EH (cell line): ENCODE measurements around the gene SULT2B1.
A peak's percentile ranks its signal among the peaks of the same experiment; 100 is the strongest.

Experiments
- DNase-seq: peaks from one replicate; pipeline ENCODE4 v3.0.0-alpha.2; 2015; ENCODE audit warnings: low read depth

Gene SULT2B1

GRCh38 chr19:48634424-48635262, 82.7 kb downstream of the SULT2B1 start:
- peak; percentile 96 for DNase-seq

- DNase-seq = peak; percentile 53
These were observed 83.4 kb downstream of the SULT2B1 start for GRCh38 chr19:48635263-48635965.

- no peak for DNase-seq
These were observed 84.2 kb downstream of the SULT2B1 start for GRCh38 chr19:48635966-48636858.

- peak; percentile 54 for DNase-seq
These were observed 85.0 kb downstream of the SULT2B1 start, which contains the start of gene DBP for GRCh38 chr19:48636859-48637448. Gene DBP (minus strand): TSS chr19:48637379. CDS start chr19:48636994, 385 bp downstream.

GRCh38 chr19:48637449-48637947, 85.5 kb downstream of the SULT2B1 start:
- peak; percentile 99 for DNase-seq

- DNase-seq = peak; percentile 94
These were observed 86.2 kb downstream of the SULT2B1 start for GRCh38 chr19:48637948-48638830.

- no peak for DNase-seq
These were observed 86.9 kb downstream of the SULT2B1 start for GRCh38 chr19:48638831-48639381.

- DNase-seq = no peak
These were observed 87.8 kb downstream of the SULT2B1 start for GRCh38 chr19:48639483-48640375.

- no peak for DNase-seq
These were observed 89.9 kb downstream of the SULT2B1 start for GRCh38 chr19:48641850-48642249.

- DNase-seq = no peak
These were observed 90.9 kb downstream of the SULT2B1 start for GRCh38 chr19:48642862-48643261.

- no peak for DNase-seq
These were observed 92.4 kb downstream of the SULT2B1 start for GRCh38 chr19:48644355-48644754.

GRCh38 chr19:48644839-48645619, 93.1 kb downstream of the SULT2B1 start:
- DNase-seq = peak; percentile 78

GRCh38 chr19:48645620-48646000, 93.6 kb downstream of the SULT2B1 start:
- DNase-seq = peak; percentile 32

- peak; percentile 84 for DNase-seq
These were observed 94.2 kb downstream of the SULT2B1 start, which contains the start of gene CA11 for GRCh38 chr19:48646001-48646721. Gene CA11 (minus strand): TSS chr19:48646187. CDS start chr19:48645632, 555 bp downstream.

GRCh38 chr19:48646722-48647216, 94.8 kb downstream of the SULT2B1 start:
- DNase-seq = no peak

GRCh38 chr19:48648134-48648533, 96.2 kb downstream of the SULT2B1 start:
- no peak for DNase-seq
